ENCODE results near the gene IRF8.
"Not testable (repeated sequence)": the region's sequence is repeated elsewhere in the genome, so short reads cannot be mapped to it uniquely, and the experiment has no call there.

IRF8 gene

DNA sequence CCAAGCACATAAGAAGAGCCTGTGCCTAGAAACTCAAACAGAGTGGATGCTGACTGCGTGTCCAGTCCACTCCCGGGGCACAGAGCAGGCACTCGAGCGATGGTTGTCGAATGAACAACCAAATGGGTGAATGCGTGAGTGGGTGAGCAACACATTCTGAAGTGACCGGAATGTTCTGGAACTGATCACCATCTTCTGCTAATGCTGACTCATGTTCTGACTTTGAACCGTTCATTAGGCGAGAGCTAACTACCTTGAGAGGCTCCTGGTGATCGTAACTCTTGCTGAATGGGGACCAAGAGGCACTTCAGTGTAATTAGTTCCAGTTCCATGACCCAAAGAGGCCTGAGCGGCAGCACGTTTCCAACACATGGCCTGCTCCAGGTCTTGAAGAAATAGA, 37.9 kb downstream of the IRF8 start:
- DNase-seq: peak in 1 of 5 experiments; percentile 6

DNA sequence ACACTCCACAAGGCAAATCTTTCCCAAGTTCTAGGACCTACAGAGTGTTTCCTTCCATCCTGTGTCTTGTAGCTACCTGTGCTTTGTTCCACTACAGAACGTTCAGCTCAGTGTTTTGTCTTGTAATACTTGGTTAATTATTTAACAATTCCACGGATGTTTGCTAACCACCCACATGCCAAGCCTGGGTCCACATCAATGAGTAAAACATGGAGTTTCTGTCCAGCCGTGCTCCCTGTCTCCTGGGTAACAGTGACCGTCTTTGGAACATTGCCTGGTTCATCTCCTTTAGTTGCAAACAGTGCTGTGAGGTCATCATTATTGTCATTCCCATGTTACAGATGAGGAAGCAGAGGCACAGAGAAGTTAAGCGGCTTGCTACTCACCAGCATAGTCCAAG, 41.3 kb downstream of the IRF8 start:
- no peak for DNase-seq

DNA sequence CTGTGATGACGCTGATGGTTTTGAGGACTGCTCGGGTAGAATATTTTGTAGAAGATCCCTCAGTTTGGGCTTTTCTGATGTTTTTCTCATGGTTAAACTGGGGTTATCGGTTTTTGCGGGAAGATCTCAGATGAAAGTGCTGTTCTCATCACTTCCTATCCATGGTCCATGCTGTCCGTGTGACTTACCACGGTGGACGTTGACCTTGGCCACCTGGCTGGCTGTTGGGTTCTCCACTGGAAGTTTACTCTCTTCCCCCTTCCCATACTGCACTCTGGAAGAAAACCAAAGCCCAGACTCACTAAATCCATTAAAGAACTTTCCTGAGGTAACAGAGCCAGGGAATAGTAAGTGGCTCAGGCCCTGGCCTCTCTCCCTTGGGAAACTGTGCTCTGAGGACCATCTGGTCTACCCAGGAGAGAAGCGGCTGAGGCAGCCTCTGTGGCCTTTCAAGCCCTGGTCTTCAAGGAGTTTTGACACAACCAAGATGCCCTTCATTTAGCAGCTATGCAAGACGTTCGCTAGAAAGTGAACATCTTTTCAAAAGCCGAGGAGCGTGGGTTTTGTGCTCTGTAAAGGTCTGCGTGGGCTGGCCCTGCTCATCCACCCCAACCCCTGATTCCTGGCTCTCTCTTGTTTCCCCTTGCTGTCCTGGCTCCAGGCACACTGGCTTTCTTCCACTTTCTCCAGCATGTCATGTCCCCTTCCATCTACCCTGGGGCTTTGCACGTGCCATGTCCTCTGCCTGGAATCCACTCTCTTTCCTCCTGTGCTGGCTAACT, 43.1 kb downstream of the IRF8 start:
- DNase-seq: no peak

DNA sequence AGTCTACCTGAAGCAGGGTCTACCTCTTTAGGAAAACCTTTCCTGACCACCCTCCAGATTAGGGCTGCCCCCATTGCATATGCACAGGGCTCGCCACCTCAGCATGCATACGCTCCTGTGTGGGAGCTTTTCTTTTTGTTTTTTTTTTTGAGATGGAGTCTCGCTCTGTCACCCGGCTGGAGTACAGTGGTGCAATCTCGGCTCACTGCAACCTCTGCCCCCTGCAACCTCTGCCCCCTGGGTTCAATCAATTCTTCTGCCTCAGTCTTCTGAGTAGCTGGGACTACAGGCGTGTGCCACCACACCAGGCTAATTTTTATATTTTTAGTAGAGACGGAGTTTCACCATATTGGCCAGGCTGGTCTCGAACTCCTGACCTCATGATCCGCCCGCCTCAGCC, 43.7 kb downstream of the IRF8 start:
- DNase-seq: not testable (repeated sequence)

DNA sequence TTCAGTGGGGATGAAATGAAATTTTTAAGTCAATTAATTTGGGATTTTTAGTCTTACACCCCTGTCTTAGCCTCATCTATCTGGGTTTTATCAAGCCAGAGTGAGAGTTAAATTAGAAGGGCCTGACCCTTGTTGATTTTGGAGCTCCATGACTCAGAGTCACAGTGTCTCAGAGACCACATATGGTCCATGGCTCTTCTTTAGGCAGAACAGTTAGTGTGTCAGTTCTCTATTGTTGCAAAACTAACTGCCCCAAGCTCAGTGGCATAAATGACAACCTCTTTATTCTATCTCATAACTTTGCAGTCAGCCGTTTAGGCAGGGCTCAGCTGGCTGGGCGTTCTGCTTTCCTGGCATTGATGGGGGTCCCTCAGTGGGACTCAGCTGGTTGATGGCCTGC, 44.7 kb downstream of the IRF8 start:
- DNase-seq: no peak

DNA sequence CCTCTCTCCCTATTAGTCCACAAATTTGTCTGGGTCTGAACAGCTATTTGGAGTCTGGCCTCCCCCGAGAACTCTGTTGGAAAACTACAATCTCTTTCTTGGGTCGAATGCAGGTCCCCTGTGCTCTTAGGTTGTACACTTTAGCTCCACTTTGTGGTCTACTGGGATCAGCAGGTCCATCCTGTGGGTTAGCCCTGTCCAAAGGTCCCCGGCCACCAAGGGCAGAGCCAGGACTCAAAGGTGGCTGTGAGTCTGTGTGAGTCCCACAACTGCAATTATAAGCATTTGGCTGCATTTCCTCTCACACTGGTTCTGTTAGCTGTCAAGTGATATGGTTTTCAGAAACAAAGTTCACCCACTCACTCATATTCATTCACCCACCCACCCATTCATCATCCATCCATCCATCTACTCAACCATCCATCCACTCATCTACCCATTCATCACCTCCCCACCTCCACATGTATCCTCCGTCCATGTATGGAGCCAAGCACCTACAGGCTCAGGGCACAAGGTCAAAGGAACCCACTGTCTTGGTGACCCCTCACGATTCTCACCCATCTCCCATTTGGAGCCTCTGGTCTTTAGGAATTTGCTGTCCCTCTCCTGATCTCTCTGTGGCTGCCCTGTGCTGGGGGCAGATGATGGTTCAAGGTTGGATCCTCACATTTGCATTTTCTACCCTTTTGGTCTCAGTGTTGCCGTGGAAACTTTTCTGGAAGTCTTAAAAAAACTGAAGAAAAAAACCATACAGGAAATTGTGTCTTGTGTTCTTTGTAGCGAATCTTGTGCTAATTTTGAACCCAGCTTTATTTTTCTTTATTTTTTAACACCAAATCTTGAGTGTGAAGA, 45.8 kb downstream of the IRF8 start:
- no peak for DNase-seq

DNA sequence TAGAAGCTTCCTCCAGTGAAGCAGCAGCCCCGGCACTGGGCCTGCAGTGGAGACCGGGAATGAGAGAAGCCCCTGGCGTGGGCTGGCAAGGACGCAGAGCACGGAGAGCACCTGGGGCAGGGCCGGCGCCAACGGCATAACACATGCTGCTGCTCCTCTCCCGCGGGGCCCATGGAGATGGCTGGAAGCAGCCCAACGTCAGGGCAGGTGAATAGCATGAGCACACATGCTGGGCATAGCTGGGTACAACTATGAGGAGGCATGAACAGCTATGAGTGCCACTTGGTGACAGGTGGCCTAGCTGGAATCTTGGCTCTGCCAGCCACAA, 46.4 kb downstream of the IRF8 start:
- DNase-seq: no peak

DNA sequence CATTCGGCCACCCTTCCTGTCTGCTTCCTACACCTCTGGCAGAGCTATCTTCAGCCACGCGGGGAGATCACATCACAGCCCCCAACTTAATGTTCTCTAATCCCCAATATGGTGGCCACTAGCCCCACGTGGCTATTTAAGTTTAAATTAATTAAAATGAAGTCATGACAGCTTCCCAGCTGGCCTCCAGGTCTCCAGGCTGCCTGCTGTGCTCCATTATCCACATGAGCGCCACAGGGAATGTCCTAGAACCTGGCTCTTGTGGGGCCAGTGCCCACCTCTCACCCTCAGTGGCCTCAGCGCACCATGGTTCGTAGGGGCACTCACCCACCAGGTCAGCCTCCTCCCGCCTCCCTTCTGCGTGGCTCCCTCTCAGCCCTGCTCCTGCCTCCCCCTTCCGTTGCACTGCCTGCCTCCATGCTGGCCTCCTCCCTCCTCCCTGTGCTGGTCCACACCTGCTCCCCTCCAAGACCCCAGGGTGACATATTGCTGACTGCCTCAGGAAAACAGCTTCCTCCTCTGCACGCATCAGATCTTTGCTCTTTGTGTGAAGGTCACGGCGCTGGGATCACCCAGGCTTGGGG, 47.7 kb downstream of the IRF8 start:
- no peak for DNase-seq

DNA sequence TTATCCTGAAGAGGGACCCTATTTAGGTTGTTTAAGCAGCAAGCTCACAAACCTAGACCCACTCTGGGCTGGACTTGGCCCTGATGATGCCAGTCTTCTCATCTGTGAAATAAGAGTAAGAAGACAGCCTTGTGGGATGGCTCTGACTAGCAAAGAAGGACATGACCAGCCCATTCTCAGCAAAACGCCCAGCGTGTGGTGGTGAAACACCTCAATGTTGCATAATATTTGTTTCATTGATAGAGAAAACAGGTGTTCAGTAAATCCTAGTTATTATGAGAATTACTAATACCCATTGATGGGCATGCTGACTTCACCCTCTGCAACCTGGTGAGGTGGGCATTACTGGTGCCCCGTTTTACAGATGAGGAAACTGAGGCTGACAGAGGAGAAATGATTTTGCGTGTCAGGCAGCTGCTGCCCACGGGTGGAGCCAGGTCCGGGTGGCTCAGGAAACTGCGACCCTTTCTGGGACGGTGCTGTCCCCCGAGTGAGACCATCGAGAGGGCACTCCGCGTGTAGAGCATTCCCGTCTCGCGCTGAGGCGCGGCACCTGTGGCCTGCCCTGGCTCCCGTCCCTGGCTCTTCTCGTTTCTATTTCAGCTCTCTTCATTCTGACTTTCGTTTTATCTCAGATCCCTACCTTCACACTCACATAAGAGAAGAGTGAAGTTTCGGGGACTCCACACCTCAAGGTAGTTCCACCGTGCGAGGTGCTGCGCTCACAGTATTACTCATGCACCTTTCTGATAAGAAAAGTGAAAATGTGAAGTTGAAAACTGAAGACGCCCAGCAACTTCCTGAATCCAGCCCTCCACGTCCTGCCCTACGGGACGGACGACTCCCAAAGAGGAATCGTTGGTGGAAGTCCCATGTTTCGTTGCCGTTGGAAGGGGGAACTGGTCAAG, 48.5 kb downstream of the IRF8 start:
- peak in 3 of 5 experiments; percentile 7 to 39 (median 26) for DNase-seq

DNA sequence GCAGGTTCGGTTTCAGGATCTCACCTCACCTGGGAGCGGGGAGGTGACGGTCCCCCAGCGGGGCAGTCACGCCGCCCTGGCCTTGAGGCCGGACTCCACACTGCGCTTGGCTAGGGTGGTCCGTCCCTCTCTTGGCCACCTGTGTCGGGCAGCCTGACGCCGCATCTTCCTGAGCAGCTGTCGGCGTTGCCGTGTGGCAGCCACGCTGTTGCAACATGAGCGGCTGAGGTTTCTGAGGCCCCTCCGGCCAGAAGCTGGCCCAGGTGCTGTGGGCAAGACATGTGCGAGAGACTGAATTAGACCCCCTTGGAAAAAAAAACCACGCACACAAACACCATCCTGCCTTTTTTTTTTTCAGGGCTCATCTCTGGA, 49.2 kb downstream of the IRF8 start:
- no peak for DNase-seq

DNA sequence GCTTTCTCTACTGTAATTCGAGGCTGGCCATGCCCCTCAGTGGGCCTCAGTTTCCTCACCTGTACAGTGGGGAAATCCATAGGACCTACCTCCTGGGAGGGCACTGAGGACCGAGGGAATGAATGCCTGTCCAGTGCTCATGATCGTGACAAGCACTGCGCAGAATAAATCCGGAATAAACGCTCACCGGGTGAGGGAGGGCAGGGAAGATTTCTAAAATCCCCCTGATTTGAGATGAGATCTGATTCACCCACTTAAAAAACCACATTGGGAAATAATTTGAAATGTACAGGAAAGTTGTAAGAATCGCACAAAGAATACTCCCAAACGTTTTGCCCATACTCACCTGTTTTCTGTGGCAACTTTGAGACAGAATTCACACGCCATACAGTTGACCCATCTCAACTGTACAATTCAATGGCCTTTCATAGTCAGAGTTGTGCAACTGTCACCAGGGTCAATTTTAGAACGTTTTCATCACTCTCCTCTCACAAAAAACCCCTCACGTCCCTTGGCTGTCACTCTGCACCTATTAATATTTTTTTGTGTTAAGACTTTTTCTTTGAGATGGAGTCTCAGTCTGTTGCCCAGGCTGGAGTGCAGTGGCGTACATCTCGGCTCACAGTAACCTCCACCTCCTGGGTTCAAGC, 49.8 kb downstream of the IRF8 start:
- DNase-seq: no peak

DNA sequence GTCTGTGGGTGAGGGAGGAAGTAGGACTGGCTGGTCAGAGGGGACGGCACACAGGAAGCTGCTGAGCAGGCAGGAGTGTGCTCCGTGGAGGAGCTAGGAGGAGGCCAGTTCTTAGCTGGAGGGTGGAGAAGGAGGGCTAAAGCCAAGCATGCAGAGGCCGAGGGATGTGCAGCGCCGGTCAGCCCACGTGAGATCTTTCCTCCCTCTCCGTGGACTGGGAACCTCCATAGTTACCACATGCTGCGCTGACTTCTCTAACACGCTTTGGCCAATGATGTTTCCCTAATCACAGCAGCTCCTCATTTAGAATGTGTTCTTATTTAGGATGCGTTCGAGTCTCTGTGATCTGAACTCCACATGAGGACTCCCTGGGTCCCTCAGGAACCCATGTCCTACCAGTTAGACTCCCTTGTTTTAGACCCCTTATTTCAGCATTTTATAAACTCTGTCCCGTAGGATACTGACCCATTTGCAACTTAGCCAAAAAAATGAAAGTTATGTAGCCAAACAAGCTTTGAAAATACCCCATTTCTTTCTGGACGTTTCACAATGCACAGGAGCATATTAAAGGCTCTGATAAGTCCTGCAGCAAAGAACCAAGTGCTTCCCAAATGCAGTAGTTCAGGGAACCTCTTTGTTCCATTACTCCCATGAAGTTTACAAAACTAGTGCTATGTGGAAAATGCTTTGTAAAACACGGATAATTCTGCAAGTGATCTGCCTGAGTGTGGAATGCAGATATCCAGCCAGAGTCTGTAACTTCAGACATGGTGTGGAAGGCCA, 51.4 kb downstream of the IRF8 start:
- no peak for DNase-seq

DNA sequence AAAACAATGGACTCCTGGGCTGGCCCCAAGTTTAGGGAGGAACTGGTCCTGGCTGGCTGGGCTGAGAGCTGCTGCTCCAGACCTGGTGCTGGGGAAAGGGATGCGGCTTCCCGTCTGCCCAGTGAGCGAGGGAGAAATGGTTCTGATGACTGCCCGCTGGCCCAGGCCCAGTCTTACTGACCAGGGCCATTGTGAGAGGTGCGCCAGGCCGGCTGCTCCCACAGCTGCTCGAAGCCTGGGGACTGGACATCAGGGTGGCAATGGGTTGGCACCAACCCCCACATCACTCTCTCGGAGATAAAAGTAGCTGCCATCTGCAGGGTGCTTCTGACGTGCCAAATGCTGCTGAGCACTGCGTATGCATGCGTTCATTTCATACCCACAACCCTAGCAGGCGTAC, 53.2 kb downstream of the IRF8 start:
- no peak for DNase-seq

DNA sequence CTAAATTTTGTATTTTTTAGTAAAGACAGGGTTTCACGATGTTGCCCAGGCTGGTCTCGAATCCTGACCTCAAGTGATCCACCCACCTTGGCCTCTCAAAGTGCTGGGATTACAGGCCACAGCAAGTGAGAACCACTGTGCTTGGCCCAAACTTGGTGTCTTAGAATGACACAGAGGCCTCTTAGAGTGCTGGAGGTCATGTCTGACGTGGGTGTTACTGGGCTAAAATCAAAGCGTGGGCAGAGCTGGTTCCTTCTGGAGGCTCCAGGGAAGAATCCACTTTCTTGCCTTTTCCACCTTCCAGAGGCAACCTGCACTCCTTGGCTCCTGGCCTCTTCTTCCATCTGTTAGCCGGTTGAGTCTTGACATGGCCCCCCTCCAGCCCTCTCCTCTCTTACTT, 53.8 kb downstream of the IRF8 start:
- no peak for DNase-seq

DNA sequence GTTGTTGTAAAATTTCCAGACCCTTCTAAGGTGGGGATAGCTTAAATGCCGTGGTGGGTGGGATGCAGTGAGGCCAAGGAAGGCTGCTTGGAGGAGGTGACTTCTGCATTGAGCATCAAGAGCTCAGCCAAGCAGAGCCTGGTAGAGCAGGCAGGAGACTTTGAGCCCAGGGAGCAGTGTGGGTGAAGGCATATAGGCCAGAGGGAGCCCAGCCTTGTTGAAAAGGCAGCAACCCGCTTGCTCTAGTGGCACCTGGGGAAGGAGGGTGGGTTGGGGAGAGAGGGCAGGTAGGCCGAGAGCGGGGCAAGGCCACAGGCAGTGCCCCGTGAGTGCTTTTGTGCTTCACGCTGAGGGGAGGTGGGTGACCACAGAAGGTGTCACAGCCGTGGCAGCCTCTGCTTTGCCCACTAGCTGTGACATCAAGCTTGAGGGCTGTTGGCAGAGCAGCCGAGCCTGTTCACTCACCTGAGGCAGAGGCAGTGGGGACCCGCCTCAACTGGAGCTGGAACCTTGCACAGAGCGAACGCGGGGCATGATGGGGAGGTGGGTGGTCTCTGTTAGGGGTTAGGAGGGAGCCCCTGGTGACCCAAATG, 56.1 kb downstream of the IRF8 start:
- no peak for DNase-seq

DNA sequence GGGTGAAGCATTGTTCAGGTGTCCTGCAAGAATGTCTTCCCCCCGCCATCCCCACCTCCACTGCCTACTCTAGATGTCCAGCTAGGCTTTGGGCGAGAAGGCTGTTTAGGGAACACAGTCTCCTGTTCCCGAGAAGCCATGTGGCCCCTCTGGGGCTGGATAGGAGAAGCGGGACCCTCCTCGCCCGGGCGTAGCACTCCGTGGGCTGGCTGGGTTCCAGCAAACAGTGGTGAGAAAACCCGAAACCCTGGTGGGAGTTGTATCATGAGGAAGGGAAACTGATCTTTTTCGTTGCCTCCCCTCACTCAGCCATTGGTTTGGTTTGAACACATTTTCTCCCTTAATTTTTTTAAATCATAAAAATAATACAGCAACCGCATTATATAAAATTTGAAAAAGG, 56.6 kb downstream of the IRF8 start:
- no peak for DNase-seq

DNA sequence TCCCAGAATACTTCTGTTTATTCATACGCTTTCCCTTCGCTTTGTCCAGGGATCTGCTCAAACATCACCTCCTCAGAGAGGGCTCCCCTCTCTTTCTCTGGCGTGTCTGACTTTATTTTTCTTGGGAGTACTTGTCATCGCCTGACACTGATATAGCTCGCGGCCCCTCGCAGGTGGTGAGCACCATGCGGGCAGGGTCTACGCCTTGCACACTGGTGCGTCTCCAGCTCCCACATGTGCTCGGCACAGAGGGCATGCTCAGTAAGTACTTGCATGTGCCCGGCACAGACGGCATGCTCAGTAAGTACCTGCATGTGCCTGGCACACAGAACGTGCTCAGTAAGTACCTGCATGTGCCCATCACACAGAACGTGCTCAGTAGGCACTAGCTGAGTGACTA, 57.5 kb downstream of the IRF8 start:
- no peak for DNase-seq

DNA sequence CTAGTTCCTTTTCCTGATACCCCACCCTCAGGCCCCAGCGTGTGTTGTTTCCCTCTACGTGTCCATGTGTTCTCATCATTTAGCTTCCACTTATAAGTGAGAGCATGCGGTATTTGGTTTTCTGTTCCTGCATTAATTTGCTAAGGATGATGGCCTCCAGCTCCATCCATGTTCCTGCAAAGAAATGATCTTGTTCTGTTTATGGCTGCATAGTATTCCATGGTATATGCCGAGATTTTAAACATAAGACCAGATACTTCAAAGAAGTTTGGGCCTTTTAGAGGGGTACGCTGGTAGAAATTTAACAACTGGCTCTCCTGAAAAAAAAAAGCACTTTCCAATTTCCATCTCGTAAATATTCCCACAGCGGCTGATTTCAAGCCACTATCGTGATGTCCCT, 59.8 kb downstream of the IRF8 start:
- DNase-seq: no peak

DNA sequence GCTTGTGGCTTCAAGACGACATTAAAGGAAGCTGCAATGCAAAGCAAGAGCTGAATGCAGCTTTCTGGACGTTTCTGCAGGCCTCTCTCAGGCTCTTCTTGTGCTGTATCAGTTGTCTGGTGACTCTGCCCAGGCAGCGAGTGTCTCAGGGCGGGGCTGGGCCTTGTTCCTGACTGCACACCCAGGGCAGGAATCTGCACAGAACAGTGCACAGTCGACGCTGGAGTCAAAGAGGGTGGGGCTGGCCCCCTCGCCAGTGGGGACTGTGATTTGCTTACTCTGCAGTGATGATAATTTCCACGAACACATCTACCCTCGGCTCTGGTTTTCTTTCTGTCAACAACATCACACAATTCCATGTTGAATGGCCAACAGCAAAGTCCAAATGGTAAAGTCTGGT, 60.7 kb downstream of the IRF8 start:
- no peak for DNase-seq

DNA sequence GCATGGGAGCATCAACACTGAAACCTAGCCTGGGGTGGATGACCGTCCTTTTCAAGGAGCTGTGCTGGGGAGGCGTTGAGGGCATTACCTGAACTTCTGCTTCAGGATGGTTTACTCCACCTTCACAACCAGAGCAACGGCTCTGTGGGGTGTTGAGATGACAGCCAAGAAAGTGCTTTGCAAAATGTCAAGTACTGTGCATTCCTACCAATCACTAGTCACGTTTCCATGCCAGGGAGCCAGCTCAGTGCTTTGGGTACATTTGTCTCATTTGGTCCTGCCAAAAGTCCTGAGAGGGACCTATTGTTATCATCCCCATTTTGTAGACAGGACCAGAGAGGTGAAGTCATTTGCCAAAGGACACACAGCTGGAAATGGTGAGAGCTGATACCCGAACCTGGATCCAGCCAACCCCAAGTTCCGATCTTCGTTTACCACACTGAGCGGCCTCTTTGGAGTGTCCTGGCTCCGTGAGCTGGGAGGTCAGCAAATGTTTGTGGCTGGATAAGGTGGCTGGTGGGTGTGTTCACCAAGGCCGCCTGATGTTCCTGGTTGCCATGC, 61.6 kb downstream of the IRF8 start:
- DNase-seq: no peak

All from T-helper 2 cell (primary cell).